Astrocyte (in vitro differentiated cells and primary cell): ENCODE data around the gene LYST. TPM values are rescaled to one million over a fixed set of nuclear protein-coding genes. Genes with fewer than 3 reads are reported as not detected.
"Not testable (repeated sequence)": the region's sequence is repeated elsewhere in the genome, so short reads cannot be mapped to it uniquely, and the experiment has no call there.

Experiments
- DNase-seq: peaks from one replicate; pipeline ENCODE4 v3.0.0-alpha.2; 2010; ENCODE audit warnings: low read depth
- FAIRE-seq: peaks from 2 replicates; lab custom pipeline; 2011; peaks lifted over from hg19 to GRCh38; lab: Jason Lieb, UNC
- H2AFZ ChIP-seq: 2 replicates; pipeline ENCODE4 v1.6.0; 2012; ENCODE audit warnings: low read depth, low read length, inconsistent platforms
- H3K27ac ChIP-seq: 2 replicates; pipeline ENCODE4 v1.5.1; 2011; ENCODE audit warnings: low read depth, low read length, inconsistent platforms
- H3K27me3 ChIP-seq: 2 replicates; pipeline ENCODE4 v1.6.0; 2011; ENCODE audit warnings: low read length, inconsistent platforms; ENCODE audit not compliant: insufficient read depth
- H3K36me3 ChIP-seq: 2 replicates; pipeline ENCODE4 v1.5.1; 2011; ENCODE audit warnings: low read length, inconsistent platforms; ENCODE audit not compliant: insufficient read depth
- H3K4me1 ChIP-seq: 2 replicates; pipeline ENCODE4 v1.5.1; 2011; ENCODE audit warnings: low read length, inconsistent platforms; ENCODE audit not compliant: insufficient read depth
- H3K4me2 ChIP-seq: 2 replicates; pipeline ENCODE4 v1.6.0; 2012; ENCODE audit warnings: low read length, inconsistent platforms
- H3K4me3 ChIP-seq: 2 replicates; pipeline ENCODE4 v1.5.1; 2011; ENCODE audit warnings: low read depth, mild to moderate bottlenecking, low read length, inconsistent platforms; ENCODE audit not compliant: insufficient read depth
- H3K79me2 ChIP-seq: 2 replicates; pipeline ENCODE4 v1.6.0; 2012; ENCODE audit warnings: mild to moderate bottlenecking, low read length, inconsistent platforms; ENCODE audit not compliant: insufficient read depth
- H3K9ac ChIP-seq: 2 replicates; pipeline ENCODE4 v1.6.0; 2012; ENCODE audit warnings: mild to moderate bottlenecking, low read length, inconsistent platforms
- H3K9me3 ChIP-seq: 2 replicates; pipeline ENCODE4 v1.5.1; 2012; ENCODE audit warnings: low read depth, mild to moderate bottlenecking, low read length, inconsistent platforms; ENCODE audit not compliant: insufficient read depth
- H4K20me1 ChIP-seq: 2 replicates; pipeline ENCODE4 v1.6.0; 2012; ENCODE audit warnings: low read length, inconsistent platforms; ENCODE audit not compliant: insufficient read depth
- H3K27ac Mint-ChIP-seq: one replicate; pipeline ENCODE4 v1.8.0; 2021; ENCODE audit warnings: mild to moderate bottlenecking, mixed read lengths; ENCODE audit not compliant: unreplicated experiment
- H3K27me3 Mint-ChIP-seq: one replicate; pipeline ENCODE4 v1.8.0; 2021; ENCODE audit warnings: low read depth, mixed read lengths; ENCODE audit not compliant: unreplicated experiment
- H3K36me3 Mint-ChIP-seq: one replicate; pipeline ENCODE4 v1.8.0; 2021; ENCODE audit warnings: low read depth, mixed read lengths; ENCODE audit not compliant: unreplicated experiment
- H3K4me1 Mint-ChIP-seq: one replicate; pipeline ENCODE4 v1.8.0; 2021; ENCODE audit warnings: low read depth, mixed read lengths; ENCODE audit not compliant: unreplicated experiment
- H3K4me3 Mint-ChIP-seq: one replicate; pipeline ENCODE4 v1.8.0; 2021; ENCODE audit warnings: mild to moderate bottlenecking, moderate library complexity, mixed read lengths; ENCODE audit not compliant: unreplicated experiment
- H3K9me3 Mint-ChIP-seq: one replicate; pipeline ENCODE4 v1.8.0; 2021; ENCODE audit warnings: mild to moderate bottlenecking, mixed read lengths; ENCODE audit not compliant: unreplicated experiment
- CTCF ChIP-seq: IDR thresholded peaks from 2 replicates; pipeline ENCODE4 v1.5.1; 2011; ENCODE audit warnings: low read depth, mild to moderate bottlenecking, inconsistent platforms, low read length, moderate library complexity; ENCODE audit not compliant: insufficient read depth
- EZH2 ChIP-seq: IDR thresholded peaks from 2 replicates; pipeline ENCODE4 v1.6.1; 2012; ENCODE audit warnings: mild to moderate bottlenecking, low read length, inconsistent platforms; ENCODE audit not compliant: insufficient read depth
- total RNA-seq: library from RNA; stranded (reverse); gene quantifications from 2 replicates; pipeline ENCODE4 v1.2.1, GENCODE V29; 2021

Gene LYST
- total RNA-seq, 1 donor from 2014 or later = 15.7 TPM

- Histone ChIP-seq H3K27ac (no peak overlapping the region), H3K4me3 (no peak overlapping the region), H3K79me2 (no peaks in the 10 kb centered on the region), H3K9me3 (no peaks in the 10 kb centered on the region), H3K4me2 (no peak overlapping the region), H3K9ac (no peak overlapping the region), H4K20me1 (no peaks in the 10 kb centered on the region), H3K4me1 (peaks cover 44% of the 10 kb centered on the region), H3K36me3 (no peaks in the 10 kb centered on the region), H2AFZ (no peak overlapping the region), H3K27me3 (no peaks in the 10 kb centered on the region)
- Mint-ChIP-seq H3K27me3 (no peaks in the 10 kb centered on the region), H3K4me1 (peaks cover 39% of the 10 kb centered on the region), H3K27ac (no peak overlapping the region), H3K9me3 (no peaks in the 10 kb centered on the region), H3K36me3 (no peaks in the 10 kb centered on the region), H3K4me3 (no peak overlapping the region)
- no peak for FAIRE-seq
- no peak for DNase-seq
- TF ChIP-seq CTCF (no peak), EZH2 (no peak)
Measured at GRCh38 chr1:235907897-235908240, 41.2 kb upstream of the LYST start.

- Mint-ChIP-seq H3K9me3 (no peaks in the 10 kb centered on the region), H3K36me3 (no peaks in the 10 kb centered on the region), H3K4me1 (peaks cover 40% of the 10 kb centered on the region), H3K4me3 (no peak overlapping the region), H3K27me3 (no peaks in the 10 kb centered on the region), H3K27ac (no peak overlapping the region)
- Histone ChIP-seq H3K9me3 (no peaks in the 10 kb centered on the region), H3K4me2 (no peak overlapping the region), H2AFZ (no peak overlapping the region), H4K20me1 (no peaks in the 10 kb centered on the region), H3K79me2 (no peaks in the 10 kb centered on the region), H3K4me1 (peaks cover 46% of the 10 kb centered on the region), H3K9ac (no peak overlapping the region), H3K27ac (no peak overlapping the region), H3K4me3 (no peak overlapping the region), H3K27me3 (no peaks in the 10 kb centered on the region), H3K36me3 (no peaks in the 10 kb centered on the region)
- FAIRE-seq (no peak), DNase-seq (no peak)
- TF ChIP-seq EZH2 (no peak), CTCF (no peak)
Measured at GRCh38 chr1:235907187-235907896, 40.6 kb upstream of the LYST start.

GRCh38 chr1:235906436-235906835 lies 39.7 kb upstream of the LYST start:
- no peak overlapping the region for H3K4me3 ChIP-seq
- peaks cover 35% of the 10 kb centered on the region for H3K4me1 Mint-ChIP-seq
- H3K9ac ChIP-seq = no peak overlapping the region
- H3K36me3 Mint-ChIP-seq = no peaks in the 10 kb centered on the region
- H3K9me3 ChIP-seq = no peaks in the 10 kb centered on the region
- H3K27me3 ChIP-seq = no peaks in the 10 kb centered on the region
- H3K36me3 ChIP-seq = no peaks in the 10 kb centered on the region
- DNase-seq = no peak
- no peak overlapping the region for H3K4me2 ChIP-seq
- no peak overlapping the region for H3K27ac Mint-ChIP-seq
- H3K27me3 Mint-ChIP-seq = no peaks in the 10 kb centered on the region
- no peak overlapping the region for H2AFZ ChIP-seq
- TF ChIP-seq EZH2 = no peak
- TF ChIP-seq CTCF = no peak
- peaks cover 41% of the 10 kb centered on the region for H3K4me1 ChIP-seq
- H3K27ac ChIP-seq = no peak overlapping the region
- H3K4me3 Mint-ChIP-seq = no peak overlapping the region
- no peaks in the 10 kb centered on the region for H3K9me3 Mint-ChIP-seq
- no peak for FAIRE-seq
- no peaks in the 10 kb centered on the region for H4K20me1 ChIP-seq
- H3K79me2 ChIP-seq = no peaks in the 10 kb centered on the region

- FAIRE-seq, H3K4me3 Mint-ChIP-seq, H3K27ac ChIP-seq: not testable (repeated sequence)
Measured at GRCh38 chr1:235903809-235904208, 37.1 kb upstream of the LYST start.

More at GRCh38 chr1:235903809-235904208, 37.1 kb upstream of the LYST start:
- not testable (repeated sequence) for H3K9me3 ChIP-seq, H3K36me3 ChIP-seq, H2AFZ ChIP-seq, H3K9me3 Mint-ChIP-seq, H4K20me1 ChIP-seq, H3K36me3 Mint-ChIP-seq, H3K9ac ChIP-seq, H3K27me3 Mint-ChIP-seq, H3K79me2 ChIP-seq, DNase-seq, H3K4me3 ChIP-seq, H3K27me3 ChIP-seq, H3K27ac Mint-ChIP-seq, H3K4me2 ChIP-seq
- H3K4me1 ChIP-seq = peaks cover 28% of the 10 kb centered on the region
- H3K4me1 Mint-ChIP-seq = peaks cover 21% of the 10 kb centered on the region
